Fibroblast of skin of left biceps (primary cell): ENCODE measurements around the gene RAD9A.

ENCODE experiments used
- DNase-seq, 2 experiments: peaks; one replicate each; pipeline ENCODE4 v3.0.0-alpha.2; 2013; ENCODE audit warnings: low read depth in 2 of 2

RAD9A gene

GRCh38 chr11:67375320-67376055, 16.3 kb upstream of the RAD9A start:
- no peak for DNase-seq

DNA sequence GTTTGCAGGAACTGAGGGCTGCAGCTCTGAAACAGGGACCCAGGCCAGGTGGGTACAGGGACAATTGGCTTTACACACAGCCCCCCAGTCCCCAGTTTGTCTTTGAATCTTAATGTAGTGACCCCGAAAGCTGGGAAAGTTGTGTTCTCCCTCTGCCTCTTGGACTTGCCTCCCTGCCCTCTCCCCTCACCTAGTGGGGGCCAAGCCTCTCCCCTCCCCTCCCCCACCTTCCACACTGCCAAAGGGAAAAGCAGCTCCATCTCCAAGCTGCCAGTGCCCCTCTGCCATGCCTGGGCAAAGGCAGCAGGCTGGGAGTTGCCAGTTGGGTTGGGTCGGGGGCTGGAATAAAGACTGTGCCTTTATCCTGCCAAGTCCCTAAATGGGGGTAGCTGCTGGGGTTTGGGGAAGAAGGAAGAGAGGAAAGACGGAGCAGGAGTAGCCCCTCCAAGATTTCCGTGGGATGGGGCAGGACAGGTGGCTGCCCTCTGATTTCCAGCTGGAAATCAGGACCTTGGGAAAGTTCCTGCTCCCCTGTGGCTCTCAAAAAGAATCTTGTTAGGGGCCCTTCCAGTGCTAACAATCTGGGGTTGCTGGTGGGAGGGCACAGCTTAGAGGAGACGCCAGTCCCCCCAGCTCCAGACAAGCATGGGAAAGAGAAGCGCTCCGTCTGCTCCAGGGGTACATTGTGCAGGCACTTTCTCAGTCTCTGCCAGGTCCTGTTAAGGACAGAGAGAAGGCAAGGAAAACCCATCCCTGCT, 15.5 kb upstream of the RAD9A start:
- DNase-seq = no peak

DNA sequence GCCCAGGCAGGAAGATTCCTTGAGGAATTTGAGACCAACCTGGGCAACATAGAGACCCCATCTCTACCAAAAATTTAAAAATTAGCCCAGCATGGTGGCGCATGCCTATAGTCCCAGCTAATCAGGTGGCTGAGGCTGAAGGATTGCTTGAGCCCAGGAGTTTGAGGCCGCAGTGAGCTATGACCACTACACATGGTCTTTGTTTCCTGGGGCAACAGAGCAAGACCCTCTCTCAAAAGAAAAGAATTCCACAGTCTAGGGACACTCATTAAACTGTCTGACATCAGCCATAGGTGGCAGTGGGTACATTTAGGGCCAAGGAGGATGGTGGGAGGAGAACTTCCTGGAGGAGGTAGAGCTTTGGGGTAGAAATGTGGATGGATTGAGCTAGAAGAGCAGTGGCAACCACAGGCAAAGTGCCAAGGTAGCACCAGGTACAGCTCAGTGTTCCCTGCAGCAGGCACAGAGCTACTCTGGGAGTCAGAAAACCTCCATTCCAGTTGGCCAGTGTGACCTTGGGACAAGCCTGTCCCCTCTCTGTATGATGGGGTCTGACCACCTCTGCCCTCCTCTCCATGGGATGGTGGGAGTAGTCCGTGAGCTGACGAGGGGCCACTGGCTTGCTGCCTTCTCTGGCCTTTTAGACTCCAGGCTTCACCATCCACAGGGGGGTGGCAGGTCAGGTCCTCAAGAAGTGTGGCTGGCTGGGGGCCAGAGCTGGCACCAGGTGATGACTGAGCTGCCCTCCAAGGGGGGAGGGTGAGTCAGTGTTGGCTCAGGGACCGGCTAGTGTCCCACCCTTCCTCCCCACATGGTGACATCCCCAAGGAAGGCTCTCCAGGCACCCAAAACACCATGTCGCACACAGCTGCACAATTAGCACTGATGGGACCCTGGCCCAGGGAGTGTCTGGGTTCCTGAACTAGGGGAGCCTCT, 14.6 kb upstream of the RAD9A start:
- DNase-seq = no peak

- DNase-seq = no peak
These were observed 13.2 kb upstream of the RAD9A start for GRCh38 chr11:67378544-67378943.

- no peak for DNase-seq
These were observed 12.4 kb upstream of the RAD9A start for GRCh38 chr11:67379061-67380058.

DNA sequence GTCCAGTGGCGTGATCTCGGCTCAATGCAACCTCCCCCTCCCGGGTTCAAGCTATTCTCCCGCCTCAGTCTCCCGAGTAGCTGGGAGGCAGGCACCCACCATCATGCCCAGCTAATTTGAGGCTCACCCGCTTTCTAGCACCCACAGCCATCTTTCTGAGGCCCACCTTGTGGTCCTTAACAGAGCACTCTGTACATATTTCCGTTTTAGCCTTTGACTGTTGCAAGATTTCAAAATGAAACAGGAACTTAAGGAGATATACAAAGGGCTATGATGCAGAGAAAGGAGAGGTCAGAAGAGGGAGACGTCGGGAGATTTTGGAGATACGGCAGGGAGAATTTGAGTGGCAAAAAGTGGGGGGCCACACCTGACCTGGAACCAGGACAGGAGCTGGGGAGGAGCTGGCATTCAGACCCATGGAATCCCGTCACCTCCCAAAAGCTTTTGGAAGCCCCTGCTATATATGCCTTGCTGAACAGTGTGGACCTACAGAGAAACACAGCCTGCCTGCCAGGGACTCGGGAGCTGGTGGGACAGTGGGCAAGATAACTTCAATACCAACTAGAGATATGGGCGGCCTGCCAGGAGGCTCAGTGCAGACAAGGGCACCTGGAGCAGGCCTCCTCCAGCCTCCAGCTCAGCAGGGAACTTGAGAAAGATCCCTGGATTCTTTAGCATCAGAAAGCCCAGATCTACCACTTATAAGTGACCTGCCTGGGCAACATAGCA, 10.4 kb upstream of the RAD9A start:
- DNase-seq = no peak

DNA sequence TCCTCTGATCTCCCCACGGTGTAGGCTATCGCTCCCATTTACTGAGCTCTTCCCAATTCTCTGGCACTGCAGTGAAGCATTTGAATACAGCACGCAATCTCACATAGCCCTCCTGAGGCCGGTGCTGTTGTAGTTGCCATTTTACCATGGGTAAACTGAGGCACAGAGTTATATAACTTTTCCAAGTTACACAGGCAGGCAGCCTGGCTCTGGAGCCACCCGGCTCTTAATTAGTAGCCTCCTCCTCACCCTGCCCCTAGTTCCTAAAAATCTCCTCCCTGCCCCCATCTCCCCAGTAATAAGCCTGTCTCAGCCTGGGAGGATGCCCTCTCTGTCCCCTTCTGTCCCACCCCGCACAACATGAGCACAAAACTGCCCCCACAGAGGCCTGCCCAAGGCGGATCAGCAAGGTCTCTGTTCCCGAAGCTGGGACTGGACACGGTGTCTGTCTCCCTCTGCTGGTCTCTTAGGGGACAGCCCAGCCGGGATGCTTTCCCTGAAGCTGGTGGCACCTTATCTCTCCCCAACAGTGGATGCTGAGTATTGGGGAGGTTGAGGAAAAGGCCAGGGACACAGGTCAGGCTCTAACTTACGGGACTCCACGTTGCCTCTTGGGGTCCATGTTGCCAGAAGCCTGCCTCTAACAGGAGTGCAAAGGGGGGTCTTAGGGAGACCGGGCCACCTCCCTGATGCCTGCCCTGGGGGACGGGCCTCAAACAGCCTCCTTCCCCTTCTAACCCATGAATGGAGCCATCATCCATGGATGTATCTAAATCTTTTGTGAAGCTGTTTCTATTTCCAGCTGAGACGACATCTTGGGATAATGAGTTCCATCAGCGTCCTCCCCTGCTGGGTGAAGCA, 9.3 kb upstream of the RAD9A start:
- DNase-seq = no peak

DNA sequence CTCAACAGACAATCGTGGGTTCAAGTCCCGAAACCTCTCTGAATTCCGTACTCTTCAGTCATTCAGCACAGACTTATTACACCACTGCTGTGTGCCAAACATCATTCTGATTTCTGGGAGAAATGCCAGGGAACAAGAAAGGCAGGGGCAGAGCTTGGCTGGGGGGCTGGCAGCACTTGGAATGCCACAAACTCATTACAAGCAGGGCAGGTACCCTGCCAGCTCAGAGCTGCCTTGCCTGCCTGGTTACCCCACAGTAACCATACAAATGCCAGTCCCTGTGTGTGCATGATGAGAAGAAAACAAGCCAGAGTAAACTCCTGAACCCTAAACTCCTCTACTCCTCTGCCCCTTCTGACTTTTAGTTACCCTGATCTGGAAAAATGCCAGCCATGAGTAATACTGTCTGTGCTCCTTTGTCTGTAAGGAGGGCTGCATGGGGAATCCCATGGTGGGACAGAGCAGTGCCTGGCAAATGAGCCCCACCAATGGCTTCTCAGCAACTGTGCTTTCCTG, 6.9 kb upstream of the RAD9A start:
- DNase-seq = no peak

GRCh38 chr11:67387069-67387468, 4.7 kb upstream of the RAD9A start:
- DNase-seq = no peak

GRCh38 chr11:67387518-67387917, 4.3 kb upstream of the RAD9A start:
- no peak for DNase-seq

DNA sequence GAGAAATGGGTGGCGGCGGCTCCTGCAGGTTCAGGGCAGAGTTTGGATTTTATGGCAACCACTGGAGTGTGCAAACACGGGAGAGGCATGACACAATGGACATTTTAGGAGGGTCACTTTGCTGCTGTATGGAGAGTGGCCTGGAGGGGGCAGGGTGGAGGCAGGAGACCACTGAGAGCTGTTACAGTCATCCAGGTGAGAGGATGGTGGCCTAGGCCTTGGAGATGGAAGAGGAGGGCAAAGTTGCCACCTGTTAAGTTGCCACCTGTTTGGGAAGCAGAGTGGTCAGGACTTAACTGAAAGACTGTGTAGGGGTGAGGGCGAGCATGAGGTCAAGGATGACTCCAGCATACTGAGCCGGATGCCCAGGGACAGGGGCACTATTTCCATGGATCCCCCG, 2.3 kb upstream of the RAD9A start:
- no peak for DNase-seq

DNA sequence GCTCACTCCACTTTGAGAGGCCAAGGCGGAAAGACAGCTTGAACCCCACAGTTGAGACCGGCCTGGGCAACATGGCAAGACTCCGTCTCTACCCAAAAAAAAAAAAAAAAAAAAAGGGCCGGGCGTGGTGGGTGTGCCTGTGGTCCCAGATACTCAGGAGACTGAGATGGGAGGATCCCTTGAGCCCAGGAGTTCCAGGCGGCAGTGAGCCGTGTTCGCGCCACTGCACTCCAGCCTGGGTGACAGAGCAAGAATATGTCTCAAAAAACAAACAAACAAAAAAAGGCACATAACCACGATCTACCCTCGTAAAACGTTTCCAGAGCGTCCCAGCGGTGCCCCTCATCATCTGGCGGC, 861 bp upstream of the RAD9A start:
- no peak for DNase-seq

DNA sequence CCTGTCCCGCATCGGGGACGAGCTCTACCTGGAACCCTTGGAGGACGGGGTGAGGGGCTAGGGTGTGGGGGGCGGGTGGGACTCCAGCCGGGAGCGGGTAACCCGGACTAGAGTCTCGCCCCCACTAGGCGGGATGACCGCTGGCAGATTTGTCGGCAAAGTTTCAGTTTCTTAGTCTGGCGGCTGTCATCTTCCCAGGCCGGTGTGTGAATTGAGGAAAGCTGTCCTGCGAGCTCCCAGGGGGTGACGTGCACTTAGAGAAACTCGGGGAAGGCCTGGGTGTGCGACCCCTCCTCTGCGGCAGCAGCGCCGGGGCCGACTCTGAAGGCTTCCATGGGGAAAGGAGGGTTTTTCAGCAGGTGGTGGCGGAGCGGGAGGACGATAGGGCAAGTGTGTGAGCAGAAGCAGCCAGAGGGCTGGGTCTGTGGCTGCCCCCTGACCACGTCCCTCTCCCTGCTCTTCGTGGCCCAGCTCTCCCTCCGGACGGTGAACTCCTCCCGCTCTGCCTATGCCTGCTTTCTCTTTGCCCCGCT, 463 bp downstream of the RAD9A start:
- DNase-seq = no peak

- no peak for DNase-seq
These were observed 1.7 kb downstream of the RAD9A start for GRCh38 chr11:67393437-67393836.

- DNase-seq = no peak
These were observed 2.2 kb downstream of the RAD9A start for GRCh38 chr11:67393990-67394389.

DNA sequence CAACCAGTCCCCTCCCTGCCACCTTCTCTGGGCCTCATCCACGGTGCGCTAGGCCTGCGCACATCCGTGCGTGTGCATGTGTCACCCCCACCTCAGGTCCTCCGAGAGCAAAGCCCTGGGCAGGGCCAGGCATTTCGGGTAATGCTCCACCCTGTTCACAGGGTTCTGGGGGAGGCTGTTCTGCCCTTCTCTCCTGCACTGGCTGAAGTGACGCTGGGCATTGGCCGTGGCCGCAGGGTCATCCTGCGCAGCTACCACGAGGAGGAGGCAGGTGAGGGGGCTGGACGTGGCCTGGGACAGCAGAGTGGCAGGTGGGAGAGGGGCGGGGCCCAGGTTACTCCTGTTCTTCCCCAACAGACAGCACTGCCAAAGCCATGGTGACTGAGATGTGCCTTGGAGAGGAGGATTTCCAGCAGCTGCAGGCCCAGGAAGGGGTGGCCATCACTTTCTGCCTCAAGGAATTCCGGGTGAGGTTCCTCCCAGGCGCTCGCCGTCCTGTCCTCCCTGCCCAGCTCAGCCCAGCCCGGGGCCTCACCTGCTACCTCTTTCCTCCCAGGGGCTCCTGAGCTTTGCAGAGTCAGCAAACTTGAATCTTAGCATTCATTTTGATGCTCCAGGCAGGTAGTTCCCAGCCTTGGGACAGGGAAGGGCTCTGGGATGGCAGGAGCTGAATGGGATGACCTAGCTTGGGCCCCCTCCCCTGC, 3.9 kb downstream of the RAD9A start:
- DNase-seq = no peak

DNA sequence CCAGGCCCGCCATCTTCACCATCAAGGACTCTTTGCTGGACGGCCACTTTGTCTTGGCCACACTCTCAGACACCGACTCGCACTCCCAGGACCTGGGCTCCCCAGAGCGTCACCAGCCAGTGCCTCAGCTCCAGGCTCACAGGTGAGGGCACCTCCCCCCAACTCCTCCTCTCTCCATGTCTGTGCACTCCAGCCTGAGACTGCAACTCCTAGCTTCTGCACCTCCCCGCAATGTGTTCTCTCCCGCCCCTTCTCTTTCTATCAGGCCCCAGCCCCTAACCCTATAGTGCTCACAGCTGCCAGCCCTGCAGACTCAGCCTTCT, 4.4 kb downstream of the RAD9A start:
- no peak for DNase-seq

GRCh38 chr11:67396587-67397389, 5.0 kb downstream of the RAD9A start:
- no peak for DNase-seq
